ENCODE measurements around the gene DCTN3.

The DCTN3 gene

DNA sequence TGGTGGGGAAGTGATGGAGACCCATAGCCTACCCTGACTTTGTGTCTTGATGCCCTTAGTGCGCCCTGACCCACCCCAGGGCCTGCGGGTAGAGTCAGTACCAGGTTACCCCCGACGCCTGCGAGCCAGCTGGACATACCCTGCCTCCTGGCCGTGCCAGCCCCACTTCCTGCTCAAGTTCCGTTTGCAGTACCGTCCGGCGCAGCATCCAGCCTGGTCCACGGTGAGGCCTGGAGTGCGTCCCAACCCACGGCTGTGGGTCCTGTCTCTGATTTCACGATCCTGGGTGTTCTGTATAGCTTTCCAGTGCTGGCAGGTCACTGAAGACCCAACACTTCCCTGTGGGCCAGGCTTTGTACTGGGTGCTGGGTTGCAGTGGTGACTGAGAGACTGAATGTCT lies 38.2 kb upstream of the DCTN3 start:
- Histone ChIP-seq H3K36me3 (ENCODE audit: control insufficient read depth in 1 of 2, insufficient read depth in 2 of 2, low read length in 2 of 2) (peaks cover 0 to 3% of the 10 kb centered on the region in 2 experiments), H2AFZ (ENCODE audit: insufficient read depth, low read length, poor library complexity) (no peak overlapping the region), H4K8ac (ENCODE audit: low read depth, low read length) (no peak overlapping the region), H3K4me3 (ENCODE audit: low read depth, low read length) (peak overlapping the region; percentile 34), H3K23ac (ENCODE audit: low read length) (no peak overlapping the region), H3K27me3 (ENCODE audit: insufficient read depth, low read length) (no peaks in the 10 kb centered on the region), H2BK12ac (ENCODE audit: low read length) (no peak overlapping the region), H3K79me2 (ENCODE audit: control insufficient read depth, insufficient read depth, low read length, poor library complexity) (no peaks in the 10 kb centered on the region), H3K14ac (ENCODE audit: low read length) (no peak overlapping the region), H3K4ac (ENCODE audit: low read depth, low read length) (no peak overlapping the region), H4K91ac (ENCODE audit: low read depth, low read length) (no peak overlapping the region), H3K18ac (ENCODE audit: low read length) (no peak overlapping the region), H2BK5ac (ENCODE audit: low read depth, low read length, poor library complexity) (no peak overlapping the region), H3K4me1 (ENCODE audit: control insufficient read depth in 1 of 2, insufficient read depth in 2 of 2, low read length in 2 of 2) (peaks cover 2 to 5% of the 10 kb centered on the region in 2 experiments), H3K4me2 (ENCODE audit: low read length) (no peak overlapping the region), H3K27ac (ENCODE audit: low read depth, low read length) (no peak overlapping the region), H3K9ac (ENCODE audit: low read length) (no peak overlapping the region), H2AK5ac (ENCODE audit: low read length) (no peak overlapping the region), H3K79me1 (ENCODE audit: low read length) (peaks cover 1% of the 10 kb centered on the region), H4K12ac (ENCODE audit: low read depth, low read length) (no peak overlapping the region), H3K9me3 (ENCODE audit: insufficient read depth, low read depth, low read length) (peaks cover 3% of the 10 kb centered on the region), H2BK120ac (ENCODE audit: insufficient read depth, low read length, poor library complexity) (no peak overlapping the region)
- no peak for DNase-seq
- no CpG with 5 or more reads among the region's 14 CpGs for WGBS (ENCODE audit: extremely low coverage, insufficient coverage, insufficient read length)

GRCh38 chr9:34656992-34657391 lies 36.7 kb upstream of the DCTN3 start:
- Histone ChIP-seq H2AFZ (ENCODE audit: insufficient read depth, low read length, poor library complexity) (no peak overlapping the region), H3K4ac (ENCODE audit: low read depth, low read length) (no peak overlapping the region), H4K12ac (ENCODE audit: low read depth, low read length) (no peak overlapping the region), H2BK5ac (ENCODE audit: low read depth, low read length, poor library complexity) (no peak overlapping the region), H3K36me3 (ENCODE audit: control insufficient read depth in 1 of 2, insufficient read depth in 2 of 2, low read length in 2 of 2) (peaks cover 0 to 3% of the 10 kb centered on the region in 2 experiments), H2AK5ac (ENCODE audit: low read length) (no peak overlapping the region), H3K27me3 (ENCODE audit: insufficient read depth, low read length) (no peaks in the 10 kb centered on the region), H3K14ac (ENCODE audit: low read length) (no peak overlapping the region), H3K4me1 (ENCODE audit: control insufficient read depth in 1 of 2, insufficient read depth in 2 of 2, low read length in 2 of 2) (peaks cover 16 to 18% of the 10 kb centered on the region in 2 experiments), H3K27ac (ENCODE audit: low read depth, low read length) (no peak overlapping the region), H3K23ac (ENCODE audit: low read length) (no peak overlapping the region), H3K9ac (ENCODE audit: low read length) (no peak overlapping the region), H4K8ac (ENCODE audit: low read depth, low read length) (no peak overlapping the region), H2BK12ac (ENCODE audit: low read length) (no peak overlapping the region), H4K91ac (ENCODE audit: low read depth, low read length) (no peak overlapping the region), H3K4me3 (ENCODE audit: low read depth, low read length) (no peak overlapping the region), H3K18ac (ENCODE audit: low read length) (no peak overlapping the region), H3K4me2 (ENCODE audit: low read length) (no peak overlapping the region), H3K79me2 (ENCODE audit: control insufficient read depth, insufficient read depth, low read length, poor library complexity) (no peaks in the 10 kb centered on the region), H3K9me3 (ENCODE audit: insufficient read depth, low read depth, low read length) (peaks cover 3% of the 10 kb centered on the region), H3K79me1 (ENCODE audit: low read length) (peaks cover 3% of the 10 kb centered on the region), H2BK120ac (ENCODE audit: insufficient read depth, low read length, poor library complexity) (no peak overlapping the region)
- no peak for DNase-seq
- WGBS (ENCODE audit: extremely low coverage, insufficient coverage, insufficient read length), result no CpG with 5 or more reads among the region's 5 CpGs

- no peak overlapping the region for H3K14ac ChIP-seq (ENCODE audit: low read length)
- no peak overlapping the region for H4K12ac ChIP-seq (ENCODE audit: low read depth, low read length)
- peaks cover 4% of the 10 kb centered on the region for H3K79me1 ChIP-seq (ENCODE audit: low read length)
- no peak for DNase-seq
- no CpG with 5 or more reads among the region's 5 CpGs for WGBS (ENCODE audit: extremely low coverage, insufficient coverage, insufficient read length)
- H3K79me2 ChIP-seq (ENCODE audit: control insufficient read depth, insufficient read depth, low read length, poor library complexity), result no peaks in the 10 kb centered on the region
- peaks cover 23 to 28% of the 10 kb centered on the region in 2 experiments for H3K4me1 ChIP-seq (ENCODE audit: control insufficient read depth in 1 of 2, insufficient read depth in 2 of 2, low read length in 2 of 2)
- H3K36me3 ChIP-seq (ENCODE audit: control insufficient read depth in 1 of 2, insufficient read depth in 2 of 2, low read length in 2 of 2), result peaks cover 0 to 1% of the 10 kb centered on the region in 2 experiments
- no peak overlapping the region for H4K8ac ChIP-seq (ENCODE audit: low read depth, low read length)
- no peak overlapping the region for H3K4ac ChIP-seq (ENCODE audit: low read depth, low read length)
- H2BK5ac ChIP-seq (ENCODE audit: low read depth, low read length, poor library complexity), result no peak overlapping the region
- H3K27ac ChIP-seq (ENCODE audit: low read depth, low read length), result no peak overlapping the region
- H3K27me3 ChIP-seq (ENCODE audit: insufficient read depth, low read length), result no peaks in the 10 kb centered on the region
- H3K4me2 ChIP-seq (ENCODE audit: low read length), result no peak overlapping the region
- H3K9ac ChIP-seq (ENCODE audit: low read length), result no peak overlapping the region
- H2AFZ ChIP-seq (ENCODE audit: insufficient read depth, low read length, poor library complexity), result no peak overlapping the region
- H3K9me3 ChIP-seq (ENCODE audit: insufficient read depth, low read depth, low read length), result peaks cover 3% of the 10 kb centered on the region
- no peak overlapping the region for H3K4me3 ChIP-seq (ENCODE audit: low read depth, low read length)
- H3K23ac ChIP-seq (ENCODE audit: low read length), result no peak overlapping the region
- H3K18ac ChIP-seq (ENCODE audit: low read length), result no peak overlapping the region
- no peak overlapping the region for H2AK5ac ChIP-seq (ENCODE audit: low read length)
- H2BK120ac ChIP-seq (ENCODE audit: insufficient read depth, low read length, poor library complexity), result no peak overlapping the region
- no peak overlapping the region for H4K91ac ChIP-seq (ENCODE audit: low read depth, low read length)
- H2BK12ac ChIP-seq (ENCODE audit: low read length), result no peak overlapping the region
These were observed 35.1 kb upstream of the DCTN3 start for GRCh38 chr9:34655394-34655793.

DNA sequence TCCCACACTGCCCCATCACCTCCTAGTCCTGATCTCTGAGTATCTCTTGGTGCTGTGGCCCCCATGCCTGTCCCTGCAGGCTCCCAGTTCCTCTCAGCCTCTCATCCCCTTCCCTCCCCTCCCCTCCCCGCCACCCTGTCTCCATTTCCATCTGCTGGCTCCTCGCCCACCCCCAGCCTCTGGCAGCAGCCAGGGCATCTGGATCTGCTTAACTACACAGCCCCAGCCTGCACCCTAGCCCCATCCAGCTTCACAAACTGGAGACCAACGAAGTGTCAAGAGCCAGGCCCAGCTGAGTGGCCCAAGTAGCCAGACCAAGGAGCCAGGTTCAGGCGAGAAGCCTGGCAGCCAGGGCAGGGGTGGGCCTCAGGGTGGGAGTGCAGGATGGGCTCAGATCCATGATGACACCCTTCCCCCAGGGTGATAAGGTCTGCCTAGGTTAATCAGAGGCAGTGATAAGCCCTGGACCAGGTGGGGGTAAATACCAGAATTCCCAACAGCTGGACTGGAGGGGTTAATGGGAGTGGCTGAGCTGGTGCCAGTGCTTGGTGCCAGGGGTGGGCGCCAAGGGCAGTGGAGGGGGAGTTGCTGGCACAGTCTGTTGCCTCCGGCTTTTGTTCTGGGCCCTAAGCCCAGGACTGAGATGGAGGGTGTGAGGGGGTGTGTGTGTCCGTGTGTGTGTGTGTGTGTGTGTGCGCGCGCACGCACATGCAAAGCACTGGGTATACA lies 34.2 kb upstream of the DCTN3 start:
- H3K4me1 ChIP-seq (ENCODE audit: control insufficient read depth in 1 of 2, insufficient read depth in 2 of 2, low read length in 2 of 2), result peaks cover 23 to 28% of the 10 kb centered on the region in 2 experiments
- H3K27me3 ChIP-seq (ENCODE audit: insufficient read depth, low read length), result no peaks in the 10 kb centered on the region
- H2AK5ac ChIP-seq (ENCODE audit: low read length), result no peak overlapping the region
- peaks cover 4% of the 10 kb centered on the region for H3K79me1 ChIP-seq (ENCODE audit: low read length)
- no peaks in the 10 kb centered on the region for H3K79me2 ChIP-seq (ENCODE audit: control insufficient read depth, insufficient read depth, low read length, poor library complexity)
- no peak overlapping the region for H3K14ac ChIP-seq (ENCODE audit: low read length)
- no peak overlapping the region for H2BK5ac ChIP-seq (ENCODE audit: low read depth, low read length, poor library complexity)
- H3K18ac ChIP-seq (ENCODE audit: low read length), result no peak overlapping the region
- H3K36me3 ChIP-seq (ENCODE audit: control insufficient read depth in 1 of 2, insufficient read depth in 2 of 2, low read length in 2 of 2), result peaks cover 3 to 4% of the 10 kb centered on the region in 2 experiments
- H4K91ac ChIP-seq (ENCODE audit: low read depth, low read length), result no peak overlapping the region
- no peak overlapping the region for H2AFZ ChIP-seq (ENCODE audit: insufficient read depth, low read length, poor library complexity)
- no peak overlapping the region for H3K4me3 ChIP-seq (ENCODE audit: low read depth, low read length)
- H3K9ac ChIP-seq (ENCODE audit: low read length), result no peak overlapping the region
- H3K4me2 ChIP-seq (ENCODE audit: low read length), result no peak overlapping the region
- H2BK120ac ChIP-seq (ENCODE audit: insufficient read depth, low read length, poor library complexity), result no peak overlapping the region
- WGBS (ENCODE audit: extremely low coverage, insufficient coverage, insufficient read length), result no CpG with 5 or more reads among the region's 11 CpGs
- H3K27ac ChIP-seq (ENCODE audit: low read depth, low read length), result no peak overlapping the region
- no peak overlapping the region for H4K12ac ChIP-seq (ENCODE audit: low read depth, low read length)
- peaks cover 3% of the 10 kb centered on the region for H3K9me3 ChIP-seq (ENCODE audit: insufficient read depth, low read depth, low read length)
- no peak overlapping the region for H2BK12ac ChIP-seq (ENCODE audit: low read length)
- H3K4ac ChIP-seq (ENCODE audit: low read depth, low read length), result no peak overlapping the region
- no peak overlapping the region for H3K23ac ChIP-seq (ENCODE audit: low read length)
- H4K8ac ChIP-seq (ENCODE audit: low read depth, low read length), result no peak overlapping the region
- no peak for DNase-seq
